Fibroblast of lung (primary cell): ENCODE measurements around the gene HAUS7. TPM values are rescaled to one million over a fixed set of nuclear protein-coding genes. Genes with fewer than 3 reads are reported as not detected.
A peak's percentile ranks its signal among the peaks of the same experiment; 100 is the strongest.

ENCODE experiments used
- DNase-seq, 2 donors: peaks; one replicate each; pipeline versions ENCODE4 v3.0.0 to v3.0.0-alpha.2; 2010; ENCODE audit warnings: low read depth in 2 of 2
- H2AFZ ChIP-seq: 2 replicates; pipeline ENCODE4 v1.5.1; 2012; ENCODE audit warnings: low read length, control low read depth, inconsistent platforms
- H3K27ac ChIP-seq: 2 replicates; pipeline ENCODE4 v1.5.1; 2011; ENCODE audit warnings: low read length, control low read depth; ENCODE audit not compliant: insufficient read depth
- H3K27me3 ChIP-seq: 2 replicates; pipeline ENCODE4 v1.5.1; 2011; ENCODE audit warnings: mild to moderate bottlenecking, low read length; ENCODE audit not compliant: control insufficient read depth, insufficient read depth
- H3K36me3 ChIP-seq: 2 replicates; pipeline ENCODE4 v1.5.1; 2011; ENCODE audit warnings: low read length; ENCODE audit not compliant: control insufficient read depth, insufficient read depth
- H3K4me1 ChIP-seq: 2 replicates; pipeline ENCODE4 v1.5.1; 2011; ENCODE audit warnings: low read length; ENCODE audit not compliant: control insufficient read depth, insufficient read depth; ENCODE audit errors: extremely low read depth
- H3K4me2 ChIP-seq: 2 replicates; pipeline ENCODE4 v1.5.1; 2011; ENCODE audit warnings: low read length, control low read depth; ENCODE audit not compliant: insufficient read depth; ENCODE audit errors: extremely low read depth
- H3K4me3 ChIP-seq, 4 experiments: fragments of 200-600 bp in 1 of 4; sonication (generic) in 1 of 4; replicated peaks in 1 of 4; 2 replicates each; pipeline ENCODE4 v1.5.1; 2011 to 2016; ENCODE audit warnings: low read length in 4 of 4, low read depth in 3 of 4, mild to moderate bottlenecking in 3 of 4, control low read depth in 2 of 4, inconsistent platforms in 1 of 4, mixed read lengths in 1 of 4; ENCODE audit not compliant: insufficient read depth in 1 of 4; ENCODE audit errors: control extremely low read depth in 1 of 4
- H3K79me2 ChIP-seq: 2 replicates; pipeline ENCODE4 v1.5.1; 2012; ENCODE audit warnings: mild to moderate bottlenecking, low read length, inconsistent platforms; ENCODE audit not compliant: control insufficient read depth, insufficient read depth
- H3K9ac ChIP-seq: 2 replicates; pipeline ENCODE4 v1.5.1; 2011; ENCODE audit warnings: mild to moderate bottlenecking, low read length, control low read depth; ENCODE audit not compliant: insufficient read depth
- H3K9me3 ChIP-seq: 2 replicates; pipeline ENCODE4 v1.5.1; 2012; ENCODE audit warnings: low read depth, low read length; ENCODE audit not compliant: control insufficient read depth, insufficient read depth
- H4K20me1 ChIP-seq: 2 replicates; pipeline ENCODE4 v1.5.1; 2011; ENCODE audit warnings: low read length; ENCODE audit not compliant: control insufficient read depth, insufficient read depth; ENCODE audit errors: extremely low read depth
- EZH2 ChIP-seq: IDR thresholded peaks from 2 replicates; pipeline ENCODE4 v1.5.1; 2012; ENCODE audit warnings: low read length, control low read depth, mild to moderate bottlenecking; ENCODE audit errors: missing control alignments
- polyA plus RNA-seq, 2 donors: library from polyadenylated mRNA; depleted of rRNA in 1 of 2; stranded (reverse) in 1 of 2; unstranded in 1 of 2; fragments of >200 nt; gene quantifications; 2 replicates each; pipeline ENCODE4 v1.2.1, GENCODE V29; 2011 to 2012; ENCODE audit warnings: missing spikeins in 1 of 2
- total RNA-seq: library from RNA; depleted of rRNA; stranded (reverse); fragments of >200 nt; gene quantifications from 2 replicates; pipeline ENCODE4 v1.2.1, GENCODE V29; 2014
- TF ChIP-seq, protein P1 (sequence below), 2 donors: IDR thresholded peaks in 1 of 2; conservative IDR thresholded peaks in 1 of 2; 1 replicate in 1 of 2; 2 replicates in 1 of 2; pipeline ENCODE4 v1.5.1; 2011 to 2012; ENCODE audit warnings: low read length in 2 of 2, control low read depth in 1 of 2, inconsistent platforms in 1 of 2, low read depth in 1 of 2, mild to moderate bottlenecking in 1 of 2

The HAUS7 gene
- total and polyA plus RNA-seq, 2 donors (not counting 1 experiment from before 2014, with no cell fraction given): 7.3 to 10.4 TPM

DNA sequence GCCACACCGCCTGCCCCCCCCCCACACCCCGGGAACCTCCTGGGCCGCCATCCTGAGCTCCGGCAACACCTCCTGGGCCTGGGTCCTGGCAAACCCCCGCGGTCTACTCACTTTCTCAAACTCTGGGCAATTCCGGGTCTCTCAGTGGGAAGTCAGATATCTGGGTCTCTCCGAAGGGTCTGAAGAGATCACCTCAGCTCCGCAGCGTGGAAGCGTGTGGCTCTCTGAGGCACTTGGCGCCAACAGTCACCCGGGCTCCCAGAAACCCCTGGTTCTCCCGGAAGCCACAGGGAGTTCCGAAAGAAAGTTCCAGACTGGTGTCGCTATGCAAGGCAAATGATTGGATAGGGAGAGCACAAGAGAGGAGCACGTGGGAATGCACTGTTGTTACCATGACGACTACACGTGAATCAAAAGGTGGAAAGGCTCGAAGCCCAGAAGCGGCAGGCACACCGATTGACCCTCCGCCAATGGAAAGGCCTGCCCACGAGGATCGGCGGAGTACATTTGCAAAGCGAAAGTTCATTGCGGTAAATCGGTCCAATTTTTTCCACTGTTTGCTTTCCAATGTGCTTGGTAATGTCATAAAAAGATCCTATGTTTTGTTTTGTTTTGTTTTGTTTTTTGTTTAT, 69.1 kb downstream of the HAUS7 start, which contains the start of gene PNMA6E:
PNMA6E (minus strand) TSS at position 218 of the 632 bp plus-strand sequence. CDS start 2,501 bp downstream, outside the sequence.
- no peaks in the 10 kb centered on the region for H3K9me3 ChIP-seq
- DNase-seq: no peak
- no peak within 1 kb of the TSS for H3K27ac ChIP-seq
- H3K4me2 ChIP-seq: no peak within 1 kb of the TSS
- H3K79me2 ChIP-seq: no peaks in the 10 kb centered on the region
- H3K4me1 ChIP-seq: no peaks in the 10 kb centered on the region
- H4K20me1 ChIP-seq: no peaks in the 10 kb centered on the region
- no peaks in the 10 kb centered on the region for H3K27me3 ChIP-seq
- H3K4me3 ChIP-seq: no peak within 1 kb of the TSS
- TF ChIP-seq, protein P1, sequence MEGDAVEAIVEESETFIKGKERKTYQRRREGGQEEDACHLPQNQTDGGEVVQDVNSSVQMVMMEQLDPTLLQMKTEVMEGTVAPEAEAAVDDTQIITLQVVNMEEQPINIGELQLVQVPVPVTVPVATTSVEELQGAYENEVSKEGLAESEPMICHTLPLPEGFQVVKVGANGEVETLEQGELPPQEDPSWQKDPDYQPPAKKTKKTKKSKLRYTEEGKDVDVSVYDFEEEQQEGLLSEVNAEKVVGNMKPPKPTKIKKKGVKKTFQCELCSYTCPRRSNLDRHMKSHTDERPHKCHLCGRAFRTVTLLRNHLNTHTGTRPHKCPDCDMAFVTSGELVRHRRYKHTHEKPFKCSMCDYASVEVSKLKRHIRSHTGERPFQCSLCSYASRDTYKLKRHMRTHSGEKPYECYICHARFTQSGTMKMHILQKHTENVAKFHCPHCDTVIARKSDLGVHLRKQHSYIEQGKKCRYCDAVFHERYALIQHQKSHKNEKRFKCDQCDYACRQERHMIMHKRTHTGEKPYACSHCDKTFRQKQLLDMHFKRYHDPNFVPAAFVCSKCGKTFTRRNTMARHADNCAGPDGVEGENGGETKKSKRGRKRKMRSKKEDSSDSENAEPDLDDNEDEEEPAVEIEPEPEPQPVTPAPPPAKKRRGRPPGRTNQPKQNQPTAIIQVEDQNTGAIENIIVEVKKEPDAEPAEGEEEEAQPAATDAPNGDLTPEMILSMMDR (conservative IDR thresholded peaks at IDR 0.05 in 1 of 2, IDR thresholded peaks at IDR 0.05 in 1 of 2; ENCODE audit: low read depth in 1 of 2, low read length in 2 of 2): no peak
- no peak for TF ChIP-seq EZH2
- no peak within 1 kb of the TSS for H3K9ac ChIP-seq
- H3K36me3 ChIP-seq: no peaks in the 10 kb centered on the region
- no peak within 1 kb of the TSS for H2AFZ ChIP-seq

DNA sequence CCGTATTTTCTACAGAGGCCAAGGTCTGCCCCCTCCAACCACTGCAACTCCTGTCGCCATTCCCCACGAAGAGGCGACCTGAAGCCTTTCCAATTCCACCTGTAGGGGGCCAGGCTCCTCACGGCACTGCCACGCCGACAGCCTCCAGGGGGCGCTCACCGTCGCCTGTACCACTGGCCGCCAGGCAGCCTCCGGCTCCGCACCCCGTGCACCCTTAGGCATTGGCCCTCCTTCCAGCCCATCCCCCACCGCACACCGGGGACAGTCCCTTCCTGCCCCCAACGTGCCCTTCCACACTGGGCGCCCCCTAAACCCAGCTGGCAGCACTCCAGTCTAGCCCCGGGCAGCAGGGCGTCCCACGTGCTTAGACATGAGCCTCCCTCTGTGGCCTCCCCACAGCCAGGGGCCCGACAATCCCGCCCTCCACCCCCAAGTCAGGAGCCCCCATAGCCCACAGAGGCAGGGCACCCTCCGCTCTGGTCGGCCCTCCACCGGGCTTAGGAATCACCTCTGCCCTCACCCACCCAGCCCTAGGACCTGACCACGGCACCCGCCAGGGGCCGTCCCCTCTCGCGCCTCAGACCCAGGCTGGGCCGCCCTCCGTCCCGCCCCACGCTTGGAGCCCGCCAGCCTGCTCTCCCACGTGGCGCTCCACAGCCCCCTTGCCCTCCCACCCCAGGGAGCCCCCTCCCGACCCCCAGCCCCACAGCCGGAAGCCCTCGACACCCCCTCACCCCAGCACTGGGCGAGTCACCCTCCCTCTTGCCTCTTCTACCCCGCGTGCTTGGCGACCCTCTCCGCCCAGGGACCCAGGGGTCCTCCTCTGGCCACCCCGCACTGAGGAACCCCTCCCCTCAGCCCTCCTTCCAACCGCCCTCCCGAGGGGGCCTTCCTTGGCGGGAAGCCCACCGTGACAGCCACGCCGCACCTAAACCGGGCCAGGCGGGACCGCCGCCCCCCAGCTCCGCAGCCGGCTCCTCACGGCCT, 69.9 kb downstream of the HAUS7 start:
- H3K9ac ChIP-seq: no peak overlapping the region
- no peaks in the 10 kb centered on the region for H4K20me1 ChIP-seq
- no peaks in the 10 kb centered on the region for H3K9me3 ChIP-seq
- H3K4me3 ChIP-seq: no peak overlapping the region
- no peaks in the 10 kb centered on the region for H3K4me1 ChIP-seq
- H3K79me2 ChIP-seq: no peaks in the 10 kb centered on the region
- no peaks in the 10 kb centered on the region for H3K27me3 ChIP-seq
- TF ChIP-seq EZH2: no peak
- TF ChIP-seq, protein P1 (conservative IDR thresholded peaks at IDR 0.05 in 1 of 2, IDR thresholded peaks at IDR 0.05 in 1 of 2; ENCODE audit: low read depth in 1 of 2, low read length in 2 of 2): peak; percentile 34 to 44
- H3K36me3 ChIP-seq: no peaks in the 10 kb centered on the region
- no peak overlapping the region for H3K27ac ChIP-seq
- H2AFZ ChIP-seq: no peak overlapping the region
- H3K4me2 ChIP-seq: no peak overlapping the region
- no peak for DNase-seq

DNA sequence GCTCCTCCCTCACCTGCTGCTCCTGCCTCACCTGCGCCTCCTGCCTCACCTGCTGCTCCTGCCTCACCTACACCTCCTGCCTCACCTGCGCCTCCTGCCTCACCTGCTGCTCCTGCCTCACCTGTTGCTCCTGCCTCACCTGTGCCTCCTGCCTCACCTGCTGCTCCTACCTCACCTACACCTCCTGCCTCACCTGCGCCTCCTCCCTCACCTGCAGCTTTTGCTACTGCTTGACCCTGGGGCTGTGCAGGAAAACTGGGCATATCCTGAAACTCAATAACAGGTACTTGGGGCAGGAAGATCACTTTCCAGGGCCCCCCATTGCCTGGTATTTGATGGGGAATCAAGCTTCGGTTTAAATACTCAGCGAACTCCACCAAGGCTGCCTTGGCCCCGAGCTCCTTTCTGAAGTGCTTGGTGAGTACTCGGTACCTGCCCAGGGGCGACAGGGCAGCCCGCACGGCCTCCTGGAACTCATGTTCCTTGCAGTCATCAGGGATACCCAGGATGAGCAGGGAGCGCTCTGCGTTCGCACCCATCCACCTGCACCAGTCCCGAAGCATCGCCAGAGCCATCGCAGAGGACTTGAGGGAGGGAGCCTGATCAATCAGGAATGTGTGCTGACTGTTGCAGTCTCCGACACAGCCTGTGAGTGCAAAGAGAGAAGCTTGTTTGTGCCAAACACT, 72.0 kb downstream of the HAUS7 start:
- TF ChIP-seq, protein P1 (conservative IDR thresholded peaks at IDR 0.05 in 1 of 2, IDR thresholded peaks at IDR 0.05 in 1 of 2; ENCODE audit: low read depth in 1 of 2, low read length in 2 of 2): no peak
- Histone ChIP-seq H3K4me3 (no peak overlapping the region), H3K79me2 (no peaks in the 10 kb centered on the region), H3K27me3 (no peaks in the 10 kb centered on the region), H3K27ac (no peak overlapping the region), H3K36me3 (no peaks in the 10 kb centered on the region), H2AFZ (no peak overlapping the region), H3K9me3 (no peaks in the 10 kb centered on the region), H3K9ac (no peak overlapping the region), H3K4me1 (no peaks in the 10 kb centered on the region), H3K4me2 (no peak overlapping the region), H4K20me1 (no peaks in the 10 kb centered on the region)
- no peak for DNase-seq
